Tibial artery (tissue), 4 donors: ENCODE results near the gene SEMA3F.

Experiments
- DNase-seq, 2 donors: peaks; one replicate each; pipeline ENCODE4 v3.0.0-alpha.2; 2019
- H3K27ac ChIP-seq, 2 donors: fragments of 200-600 bp; sonication (generic) in 1 of 2; 1 replicate in 1 of 2; 2 replicates in 1 of 2; pipeline ENCODE4 v1.5.1; 2018 to 2019; ENCODE audit warnings: mild to moderate bottlenecking in 1 of 2
- H3K27me3 ChIP-seq, 2 donors: fragments of 200-600 bp; sonication (generic) in 1 of 2; one replicate each; pipeline versions ENCODE4 v1.5.1 to v1.6.0; 2016 to 2019
- H3K36me3 ChIP-seq, 3 donors: fragments of 200-600 bp; sonication (generic) in 2 of 3; one replicate each; pipeline ENCODE4 v1.5.1; 2016 to 2019; ENCODE audit warnings: mild to moderate bottlenecking in 2 of 3
- H3K4me1 ChIP-seq, 4 donors: fragments of 200-600 bp; sonication (generic) in 2 of 4; 1 replicate in 3 of 4; 2 replicates in 1 of 4; pipeline ENCODE4 v1.5.1; 2016 to 2019
- H3K4me3 ChIP-seq, 2 donors: fragments of 200-600 bp; sonication (generic) in 1 of 2; 1 replicate in 1 of 2; 2 replicates in 1 of 2; pipeline ENCODE4 v1.5.1; 2018 to 2019; ENCODE audit warnings: mild to moderate bottlenecking in 2 of 2
- H3K9me3 ChIP-seq, 3 donors: fragments of 200-600 bp; sonication (generic) in 1 of 3; one replicate each; pipeline ENCODE4 v1.5.1; 2016 to 2019
- intact Hi-C: fragments of 100-400 bp; cut with DNase I; formaldehyde crosslinking; loops from one replicate; pipeline ENCODE4 v1.15.0; 2023; ENCODE audit warnings: low total_unique reads
- TF ChIP-seq, protein P1 (sequence below), 2 experiments: fragments of 200-600 bp in 1 of 2; fragments of 450-650 bp in 1 of 2; IDR thresholded peaks; one replicate each; pipeline ENCODE4 v1.5.1; 2017 to 2019; ENCODE audit warnings: antibody characterized with exemption in 2 of 2, mild to moderate bottlenecking in 1 of 2, moderate library complexity in 1 of 2

SEMA3F gene

DNA sequence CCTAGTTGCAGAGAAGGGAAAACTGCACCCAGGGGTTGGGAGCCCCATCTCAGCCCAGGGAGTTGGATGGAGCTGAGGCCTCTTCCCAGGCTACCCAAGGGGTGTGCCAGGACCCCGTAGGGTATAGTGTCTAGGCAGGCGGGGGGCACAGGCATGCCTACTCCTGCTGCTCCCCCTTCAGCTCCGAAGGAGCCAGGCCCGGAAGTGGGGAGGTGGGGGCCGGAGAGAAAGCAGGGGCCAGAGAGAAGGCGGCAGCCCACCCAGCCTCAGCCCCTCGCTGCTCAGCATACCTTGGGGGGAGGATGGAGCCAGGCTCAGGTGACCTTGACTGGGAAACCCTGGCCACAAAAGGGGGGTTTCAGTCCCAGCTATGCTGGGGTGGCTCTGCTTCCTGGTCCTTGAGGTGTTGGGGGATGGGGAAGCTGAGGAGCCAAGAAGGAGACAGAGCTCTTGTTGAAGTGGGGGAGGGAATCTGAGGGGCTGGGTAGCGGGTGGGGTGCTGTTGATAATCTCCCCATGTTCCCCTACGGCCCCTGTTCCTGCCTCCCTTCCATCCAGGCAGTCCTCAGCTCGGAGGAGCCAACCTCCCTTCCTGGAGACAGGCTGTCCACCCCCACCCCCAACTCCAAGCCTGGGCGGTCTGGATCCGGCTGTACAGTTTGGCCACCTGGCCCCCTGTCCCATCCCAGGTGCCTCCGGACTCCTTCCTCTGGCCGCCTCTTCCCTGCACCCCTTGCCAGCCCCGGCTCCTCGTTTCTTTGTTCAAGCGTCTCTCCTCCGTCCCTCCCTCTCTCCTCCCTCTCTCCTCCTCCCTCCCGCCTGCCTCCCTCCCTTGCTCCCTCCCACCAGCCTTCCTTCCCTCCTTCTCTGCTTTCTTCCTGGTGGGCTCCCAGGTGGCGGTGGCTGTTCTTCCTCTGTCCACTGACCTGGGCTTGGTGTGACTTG, 1.7 kb downstream of the SEMA3F start:
- intact Hi-C loops: no loop called here
- peak overlapping the region; percentile 54 to 58 for H3K4me3 ChIP-seq
- peaks cover 0 to 10% (median 0%) of the 10 kb centered on the region in 3 donors for H3K36me3 ChIP-seq
- no peak for DNase-seq
- no peaks in the 10 kb centered on the region for H3K9me3 ChIP-seq
- H3K4me1 ChIP-seq: peaks cover 0 to 79% (median 69%) of the 10 kb centered on the region in 4 donors
- no peaks in the 10 kb centered on the region for H3K27me3 ChIP-seq
- peak overlapping the region; percentile 39 to 87 for H3K27ac ChIP-seq
- TF ChIP-seq, protein P1, sequence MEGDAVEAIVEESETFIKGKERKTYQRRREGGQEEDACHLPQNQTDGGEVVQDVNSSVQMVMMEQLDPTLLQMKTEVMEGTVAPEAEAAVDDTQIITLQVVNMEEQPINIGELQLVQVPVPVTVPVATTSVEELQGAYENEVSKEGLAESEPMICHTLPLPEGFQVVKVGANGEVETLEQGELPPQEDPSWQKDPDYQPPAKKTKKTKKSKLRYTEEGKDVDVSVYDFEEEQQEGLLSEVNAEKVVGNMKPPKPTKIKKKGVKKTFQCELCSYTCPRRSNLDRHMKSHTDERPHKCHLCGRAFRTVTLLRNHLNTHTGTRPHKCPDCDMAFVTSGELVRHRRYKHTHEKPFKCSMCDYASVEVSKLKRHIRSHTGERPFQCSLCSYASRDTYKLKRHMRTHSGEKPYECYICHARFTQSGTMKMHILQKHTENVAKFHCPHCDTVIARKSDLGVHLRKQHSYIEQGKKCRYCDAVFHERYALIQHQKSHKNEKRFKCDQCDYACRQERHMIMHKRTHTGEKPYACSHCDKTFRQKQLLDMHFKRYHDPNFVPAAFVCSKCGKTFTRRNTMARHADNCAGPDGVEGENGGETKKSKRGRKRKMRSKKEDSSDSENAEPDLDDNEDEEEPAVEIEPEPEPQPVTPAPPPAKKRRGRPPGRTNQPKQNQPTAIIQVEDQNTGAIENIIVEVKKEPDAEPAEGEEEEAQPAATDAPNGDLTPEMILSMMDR (IDR thresholded peaks at IDR 0.05): no peak

DNA sequence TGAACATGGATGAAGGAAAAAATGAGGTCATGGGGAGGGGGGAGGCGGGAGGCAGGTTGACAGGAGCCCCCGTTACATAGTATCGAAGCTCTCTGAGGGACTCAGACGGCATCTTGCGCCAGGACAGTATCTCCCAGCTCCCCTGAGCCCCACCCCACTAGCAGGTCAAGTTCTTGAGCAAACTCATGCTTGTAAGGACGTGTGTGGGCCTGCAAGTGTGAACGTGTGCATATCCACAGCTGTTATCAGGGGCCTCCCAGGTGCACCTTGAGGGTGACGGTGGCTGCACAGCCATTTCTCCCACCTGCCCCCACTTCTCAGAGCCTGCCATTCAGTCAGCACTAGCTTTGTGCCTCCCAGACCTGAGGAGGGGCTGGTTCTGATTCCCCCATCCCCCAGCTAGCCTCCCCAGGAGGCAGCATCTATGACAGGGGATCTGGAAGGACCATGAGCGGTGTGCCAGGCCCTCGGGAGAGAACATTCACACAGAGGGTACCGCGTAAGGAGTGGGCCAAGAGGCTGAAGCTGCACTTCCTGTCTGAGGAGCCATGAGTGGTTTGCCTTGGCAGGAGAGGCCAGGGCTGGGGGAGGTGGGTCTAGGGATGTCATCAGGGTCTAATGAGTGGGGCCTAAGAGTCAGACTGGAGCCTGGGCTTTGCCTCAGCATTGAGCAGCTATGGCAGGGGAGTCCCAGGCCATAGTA, 2.9 kb downstream of the SEMA3F start:
- intact Hi-C loops: no loop called here
- Histone ChIP-seq H3K36me3 (peaks cover 0 to 10% (median 0%) of the 10 kb centered on the region in 3 donors), H3K27me3 (no peaks in the 10 kb centered on the region), H3K27ac (peak overlapping the region; percentile 39 to 87), H3K9me3 (no peaks in the 10 kb centered on the region), H3K4me3 (peak overlapping the region in 1 of 2 donors; percentile 58), H3K4me1 (peaks cover 0 to 85% (median 80%) of the 10 kb centered on the region in 4 donors)
- DNase-seq: no peak
- TF ChIP-seq, protein P1 (IDR thresholded peaks at IDR 0.05): no peak

DNA sequence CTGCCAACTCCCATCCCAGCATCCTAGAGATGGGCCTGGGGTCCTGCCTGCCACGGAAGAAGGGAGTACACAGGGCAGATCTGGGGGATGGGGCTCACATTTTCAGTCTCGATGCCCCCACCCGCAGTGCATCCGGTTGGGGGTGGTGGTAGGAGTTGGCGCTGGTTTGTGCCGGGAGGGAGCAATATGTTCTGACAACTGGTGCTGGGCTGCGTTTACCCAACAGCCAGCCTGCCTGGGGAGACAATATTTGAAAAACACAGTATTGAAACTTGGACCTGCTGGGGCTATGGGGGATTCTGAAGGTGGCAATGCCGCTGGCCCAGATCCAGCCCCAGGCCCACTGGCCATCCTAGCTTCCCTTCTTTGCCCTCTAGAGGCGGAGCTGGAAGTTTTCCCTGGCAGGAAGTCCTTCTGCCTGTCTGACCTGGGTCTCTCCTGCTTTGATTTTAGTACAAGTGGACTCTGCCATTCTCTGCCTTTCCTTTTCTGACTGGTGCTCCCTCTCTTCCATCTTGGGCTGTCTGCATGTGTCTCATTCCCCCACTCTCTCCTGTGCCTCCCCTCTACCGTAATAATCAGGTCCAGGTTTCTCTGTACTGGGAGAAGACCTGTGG, 3.5 kb downstream of the SEMA3F start:
- Histone ChIP-seq H3K36me3 (peaks cover 0 to 10% (median 0%) of the 10 kb centered on the region in 3 donors), H3K27me3 (no peaks in the 10 kb centered on the region), H3K4me3 (no peak overlapping the region), H3K4me1 (peaks cover 0 to 91% (median 87%) of the 10 kb centered on the region in 4 donors), H3K27ac (peak overlapping the region; percentile 39 to 87), H3K9me3 (no peaks in the 10 kb centered on the region)
- intact Hi-C loops: no loop called here
- no peak for DNase-seq
- TF ChIP-seq, protein P1 (IDR thresholded peaks at IDR 0.05): no peak

DNA sequence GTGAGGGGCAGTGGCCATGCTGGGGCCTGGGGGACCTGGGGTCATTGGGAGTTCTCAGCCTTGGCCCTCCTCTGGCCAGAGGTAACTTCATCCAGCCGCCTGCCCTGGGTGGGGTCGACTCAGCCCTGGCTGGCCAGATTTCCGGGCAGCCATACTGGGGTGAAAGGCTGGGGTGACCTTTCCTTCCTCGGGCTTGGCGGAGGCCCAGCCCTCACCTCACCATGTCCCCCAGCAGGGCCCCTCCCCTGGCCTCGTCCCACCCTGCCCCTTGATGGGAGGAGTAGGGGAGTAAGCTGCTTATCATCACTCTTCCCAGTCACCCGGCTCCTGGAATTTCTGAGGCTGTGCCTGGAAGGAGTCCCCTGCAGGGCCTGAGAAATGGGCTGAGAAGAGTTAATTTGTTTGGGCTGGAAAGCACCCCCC, 5.4 kb downstream of the SEMA3F start:
- no peak for DNase-seq
- Histone ChIP-seq H3K36me3 (peaks cover 0 to 10% (median 0%) of the 10 kb centered on the region in 3 donors), H3K9me3 (no peaks in the 10 kb centered on the region), H3K4me1 (peaks cover 0 to 100% (median 96%) of the 10 kb centered on the region in 4 donors), H3K27ac (peak overlapping the region; percentile 70 to 87), H3K4me3 (no peak overlapping the region), H3K27me3 (no peaks in the 10 kb centered on the region)
- intact Hi-C loops: no loop called here
- TF ChIP-seq, protein P1 (IDR thresholded peaks at IDR 0.05): no peak

DNA sequence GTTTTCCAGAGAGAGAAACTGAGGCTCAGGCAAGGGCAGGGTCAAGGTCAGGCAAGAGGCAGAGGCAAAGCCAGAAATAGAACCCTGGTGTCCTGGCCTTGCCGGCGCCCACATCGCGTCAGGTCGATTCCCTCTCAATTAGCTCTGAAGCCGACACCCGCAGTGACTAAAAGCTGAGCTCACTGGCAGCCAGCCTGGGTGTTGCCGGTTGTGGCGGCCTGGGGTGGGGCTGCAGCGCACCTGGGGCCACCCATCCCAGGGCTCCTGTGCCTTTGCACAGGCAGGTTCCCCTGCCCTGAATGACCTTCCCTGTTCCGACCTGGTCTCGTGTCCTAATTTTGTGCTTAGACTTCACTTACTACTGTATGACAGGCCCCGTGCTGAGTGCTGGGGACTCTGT, 6.2 kb downstream of the SEMA3F start:
- no peaks in the 10 kb centered on the region for H3K27me3 ChIP-seq
- TF ChIP-seq, protein P1 (IDR thresholded peaks at IDR 0.05): no peak
- no peak overlapping the region for H3K4me3 ChIP-seq
- DNase-seq: no peak
- peak overlapping the region; percentile 70 to 87 for H3K27ac ChIP-seq
- peaks cover 0 to 10% (median 0%) of the 10 kb centered on the region in 3 donors for H3K36me3 ChIP-seq
- intact Hi-C loops: no loop called here
- peaks cover 0 to 100% (median 97%) of the 10 kb centered on the region in 4 donors for H3K4me1 ChIP-seq
- H3K9me3 ChIP-seq: no peaks in the 10 kb centered on the region
